Heart right ventricle (tissue), 16 donors: ENCODE results near the gene PRKCE. TPM values are rescaled to one million over a fixed set of nuclear protein-coding genes. Genes with fewer than 3 reads are reported as not detected.
"Not testable (repeated sequence)": the region's sequence is repeated elsewhere in the genome, so short reads cannot be mapped to it uniquely, and the experiment has no call there.

Experiments
- ATAC-seq, 8 donors: fragments of 200-7000 bp; cut with Tn5 transposase; one replicate each; pipeline ENCODE4 v1.9.1; 2020; ENCODE audit warnings: mild to moderate bottlenecking in 8 of 8, moderate library complexity in 8 of 8, moderate number of reproducible peaks in 1 of 8
- DNase-seq, 2 donors: peaks; one replicate each; pipeline ENCODE4 v3.0.0-alpha.2; 2020
- H3K27ac ChIP-seq, 10 donors: fragments of 200-600 bp; sonication (generic) in 2 of 10; one replicate each; pipeline versions ENCODE4 v1.5.0 to v1.8.0; 2020 to 2022; ENCODE audit warnings: mild to moderate bottlenecking in 3 of 10
- H3K27me3 ChIP-seq, 7 donors: fragments of 200-600 bp; one replicate each; pipeline ENCODE4 v1.8.0; 2021 to 2022; ENCODE audit warnings: mild to moderate bottlenecking in 2 of 7
- H3K36me3 ChIP-seq, 9 donors: fragments of 200-600 bp; sonication (generic) in 1 of 9; one replicate each; pipeline versions ENCODE4 v1.5.0 to v1.8.0; 2020 to 2022; ENCODE audit warnings: mild to moderate bottlenecking in 2 of 9
- H3K4me1 ChIP-seq, 9 donors: fragments of 200-600 bp; sonication (generic) in 1 of 9; one replicate each; pipeline versions ENCODE4 v1.5.0 to v1.8.0; 2020 to 2022; ENCODE audit warnings: mild to moderate bottlenecking in 4 of 9
- H3K4me3 ChIP-seq, 10 donors: fragments of 200-600 bp; sonication (generic) in 2 of 10; one replicate each; pipeline versions ENCODE4 v1.5.0 to v1.8.0; 2020 to 2022; ENCODE audit warnings: mild to moderate bottlenecking in 7 of 10, moderate library complexity in 2 of 10
- H3K9me3 ChIP-seq, 11 donors: fragments of 200-600 bp in 10 of 11; sonication (generic) in 2 of 11; one replicate each; pipeline versions ENCODE4 v1.5.0 to v1.8.0; 2013 to 2022; ENCODE audit warnings: mild to moderate bottlenecking in 2 of 11, control low read depth in 1 of 11, moderate library complexity in 1 of 11
- CTCF ChIP-seq, 9 donors: fragments of 200-600 bp; sonication (generic) in 2 of 9; IDR thresholded peaks; one replicate each; pipeline versions ENCODE4 v1.5.0 to v1.8.0; 2021 to 2022; ENCODE audit warnings: antibody characterized with exemption in 9 of 9, mild to moderate bottlenecking in 5 of 9, moderate library complexity in 1 of 9
- WGBS, 2 donors: extraction: QIAGEN DNeasy Blood & Tissue Kit; methylation state at CpG; one replicate each; pipeline ENCODE4 v1.1.7; 2013; ENCODE audit warnings: inconsistent platforms in 1 of 2; 5-methylcytosine and 5-hydroxymethylcytosine counted together
- intact Hi-C, 10 donors: fragments of 100-400 bp; cut with DNase I; formaldehyde crosslinking; loops; one replicate each; pipeline versions ENCODE4 v1.11.1 to v1.14.2; 2022
- polyA plus RNA-seq, 2 donors: library from polyadenylated mRNA; stranded (reverse); fragments of 200-250 nt; gene quantifications; one replicate each; pipeline ENCODE4 v1.2.3, GENCODE V29; 2013
- total RNA-seq, 10 donors: library from RNA; stranded (reverse); fragmentation: NEBNext Ultra II Directional in 3 of 10; extraction: Animal tissue kit (Norgen Biotek cat#: 25700) in 3 of 10; gene quantifications; one replicate each; pipeline versions ENCODE4 v1.2.1 to v1.2.4, GENCODE V29; 2021 to 2023
- donor health status: Arrhythmogenic right ventricular cardiomyopathy.
- donor health status: ischemic (EF 13 %, LVEDD 7.1; RV severe dilation, severe dysfunction).
- donor health status: healthy with polysubstance abuse.
- donor health status: DM: no; HTN: yes; CAD: no.
- donor health status: DM: no; HTN: no; CAD: no.
- donor health status: ischemic (EF 25% LVEDD 6.9; RV normal size, moderate dysfunction).
- donor health status: ischemic (EF 25% LVEDD 5.7; RV mildly dilated, moderate dysfunction).
- donor health status: healthy.
- donor health status: DM: yes; HTN: yes; CAD: no.
- donor health status: Ischemic cardiomyopathy.
- donor health status: ischemic (EF 35%, LVEDD 5.7; RV mildly dilated, moderate dysfunction).
- donor health status: nonischemic (EF 11% LVEDD 7.7; RV severe dilation, severe dysfunction).
- donor health status: DM: yes; HTN: yes; CAD: no.
- donor health status: PGD.
- donor health status: ischemic (EF 29% LVEDD 5.4; RV normal size, mild dysfunction).
- donor health status: nonischemic (EF 23%, LVEDD 6.1; RV moderate dilation, normal function).

The PRKCE gene
- total and polyA plus RNA-seq, 12 donors = 3.7 to 22.7 (median 16.7) TPM

GRCh38 chr2:46211461-46211860 lies 560.0 kb downstream of the PRKCE start:
- intact Hi-C loops = no loop called here
- peaks cover 0 to 39% (median 6%) of the 10 kb centered on the region in 11 donors for H3K9me3 ChIP-seq
- 53 to 59% methylated on average over 1 of the region's 1 CpG for WGBS, 2 donors
- no peaks in the 10 kb centered on the region for H3K27me3 ChIP-seq
- no peak for ATAC-seq
- H3K4me1 ChIP-seq = no peaks in the 10 kb centered on the region
- H3K36me3 ChIP-seq = no peaks in the 10 kb centered on the region
- H3K4me3 ChIP-seq = no peak overlapping the region
- no peak for TF ChIP-seq CTCF (IDR thresholded peaks at IDR 0.05)
- H3K27ac ChIP-seq = no peak overlapping the region
- DNase-seq = no peak

GRCh38 chr2:46213906-46214305 lies 562.4 kb downstream of the PRKCE start:
- no peak overlapping the region for H3K4me3 ChIP-seq
- 88 to 89% methylated on average over 2 of the region's 2 CpGs for WGBS, 2 donors
- H3K27me3 ChIP-seq = no peaks in the 10 kb centered on the region
- ATAC-seq (no peak), DNase-seq (no peak)
- intact Hi-C loops = no loop called here
- H3K36me3 ChIP-seq = no peaks in the 10 kb centered on the region
- no peak overlapping the region for H3K27ac ChIP-seq
- H3K4me1 ChIP-seq = no peaks in the 10 kb centered on the region
- TF ChIP-seq CTCF (IDR thresholded peaks at IDR 0.05) = no peak
- H3K9me3 ChIP-seq = peaks cover 0 to 41% (median 3%) of the 10 kb centered on the region in 11 donors

- 0% methylated on average over 1 of the region's 1 CpG for WGBS, 2 donors
- H3K4me3 ChIP-seq = no peak overlapping the region
- H3K4me1 ChIP-seq = no peaks in the 10 kb centered on the region
- no peak for ATAC-seq
- no peaks in the 10 kb centered on the region for H3K36me3 ChIP-seq
- no peak for TF ChIP-seq CTCF (IDR thresholded peaks at IDR 0.05)
- no peak for DNase-seq
- H3K27me3 ChIP-seq = no peaks in the 10 kb centered on the region
- no peak overlapping the region for H3K27ac ChIP-seq
- peaks cover 0 to 32% (median 2%) of the 10 kb centered on the region in 11 donors for H3K9me3 ChIP-seq
- intact Hi-C loops = no loop called here
These were observed 564.7 kb downstream of the PRKCE start for GRCh38 chr2:46216213-46216612.

GRCh38 chr2:46223514-46223913 lies 572.0 kb downstream of the PRKCE start:
- 89 to 94% methylated on average over 1 of the region's 1 CpG for WGBS, 2 donors
- not testable (repeated sequence) for ATAC-seq, DNase-seq, H3K27me3 ChIP-seq, H3K4me3 ChIP-seq, H3K36me3 ChIP-seq, H3K27ac ChIP-seq
- peaks cover 0 to 11% (median 0%) of the 10 kb centered on the region in 11 donors for H3K9me3 ChIP-seq
- intact Hi-C loops = loop anchor here in 1 of 10 donors (10.0 kb wide), 1 partner anchor 231 kb away; no protein-coding TSS in a partner anchor
- peaks cover 0 to 28% (median 7%) of the 10 kb centered on the region in 9 donors for H3K4me1 ChIP-seq

- intact Hi-C loops = loop anchor here in 1 of 10 donors (10.0 kb wide), 1 partner anchor 230 kb away; no protein-coding TSS in a partner anchor
- Histone ChIP-seq H3K27ac (peak overlapping the region in 8 of 10 donors; percentile 15 to 71 (median 46)), H3K4me1 (peaks cover 0 to 40% (median 11%) of the 10 kb centered on the region in 9 donors), H3K4me3 (no peak overlapping the region), H3K36me3 (no peaks in the 10 kb centered on the region), H3K27me3 (no peaks in the 10 kb centered on the region), H3K9me3 (peaks cover 0 to 9% (median 0%) of the 10 kb centered on the region in 11 donors)
- DNase-seq = no peak
- WGBS, 2 donors = 87 to 89% methylated on average over 2 of the region's 2 CpGs
- ATAC-seq = no peak
- no peak for TF ChIP-seq CTCF (IDR thresholded peaks at IDR 0.05)
These were observed 573.7 kb downstream of the PRKCE start for GRCh38 chr2:46225150-46225625.
